Renal cortical epithelial cell (primary cell): ENCODE measurements around the gene CNTNAP2. TPM values are rescaled to one million over a fixed set of nuclear protein-coding genes. Genes with fewer than 3 reads are reported as not detected.

Experiments used
- DNase-seq: peaks from one replicate; pipeline ENCODE4 v3.0.0-alpha.2; 2011; ENCODE audit warnings: low read depth
- total RNA-seq: library from RNA; depleted of rRNA; stranded (reverse); fragments of >200 nt; gene quantifications from 2 replicates; pipeline ENCODE4 v1.2.3, GENCODE V29; 2014

The CNTNAP2 gene
- total RNA-seq, 1 donor from 2014 or later: 0.25 TPM

DNA sequence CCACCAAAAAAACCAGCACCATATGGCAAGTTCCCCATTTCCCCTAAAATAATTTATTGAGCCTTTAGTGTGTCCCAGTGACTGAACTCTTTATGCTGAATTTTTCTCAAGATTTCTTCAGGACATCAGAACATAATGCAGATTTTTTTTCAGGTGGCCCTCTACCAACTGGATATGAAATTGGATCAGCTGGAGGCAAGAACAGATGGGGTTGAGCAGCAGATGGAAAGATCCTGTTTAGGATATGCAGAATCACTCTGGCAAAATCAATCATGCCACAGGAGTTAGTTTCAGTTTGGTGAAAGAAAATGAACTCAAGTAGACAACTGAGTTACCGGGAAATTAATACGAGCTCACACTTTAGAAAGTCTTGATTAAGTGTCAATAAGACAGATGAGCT, 1712.4 kb downstream of the CNTNAP2 start:
- DNase-seq: no peak

DNA sequence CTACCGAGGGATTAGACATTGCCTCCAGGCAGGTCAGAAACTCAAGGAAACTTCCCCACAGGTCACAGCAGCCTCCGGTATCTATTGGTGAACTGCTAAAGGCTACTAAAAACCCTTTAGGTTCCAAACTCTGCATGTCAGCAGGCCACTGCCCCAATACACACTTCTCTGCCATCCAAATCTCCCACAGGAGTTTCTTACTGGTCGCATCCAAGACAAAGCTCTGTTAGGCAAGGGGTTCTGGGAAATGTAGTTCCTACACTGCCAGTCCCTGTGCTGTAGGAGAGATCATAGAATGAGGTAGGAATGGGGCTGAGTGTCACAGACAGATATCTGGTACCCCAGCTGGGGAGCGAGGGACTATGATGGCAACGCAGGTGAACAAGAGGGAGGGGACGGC, 1717.0 kb downstream of the CNTNAP2 start:
- no peak for DNase-seq

DNA sequence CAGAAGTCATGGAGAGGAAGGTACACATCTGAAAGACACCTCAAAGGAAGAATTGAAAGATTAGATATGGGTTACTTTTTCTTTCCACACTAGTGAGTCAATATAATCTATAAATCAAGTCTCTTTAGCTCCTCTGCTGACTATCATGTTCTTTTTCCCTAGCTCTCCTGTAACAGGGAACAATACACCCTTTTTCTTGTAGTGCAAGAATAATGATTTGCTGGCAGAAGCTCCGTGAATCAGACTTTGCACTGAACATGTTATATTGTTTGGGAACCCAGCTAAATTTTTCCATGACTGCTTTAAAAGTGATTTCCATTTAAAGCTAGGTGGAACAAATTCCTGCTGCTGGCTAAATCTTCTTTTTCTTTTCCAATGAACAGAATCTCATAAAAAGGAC, 1717.4 kb downstream of the CNTNAP2 start:
- DNase-seq: no peak

DNA sequence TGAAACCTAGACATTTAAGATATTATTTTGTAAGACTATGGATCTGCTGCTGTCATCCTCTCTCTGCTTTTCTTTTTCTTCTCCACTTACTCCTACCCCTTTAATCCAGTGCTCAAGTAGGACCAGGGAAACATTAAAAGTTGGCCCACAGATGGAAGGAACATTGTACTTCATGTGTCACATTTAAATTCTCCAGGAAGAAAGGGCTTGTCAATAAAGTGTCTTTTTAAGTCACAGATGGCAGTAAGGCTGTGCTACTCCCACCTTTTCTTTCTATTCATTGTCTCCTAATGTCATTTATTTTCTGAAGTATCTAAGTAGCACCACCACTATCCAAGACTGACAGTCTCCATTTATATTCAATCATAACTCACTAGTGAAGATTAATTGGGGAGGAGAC, 1736.2 kb downstream of the CNTNAP2 start:
- DNase-seq: no peak

DNA sequence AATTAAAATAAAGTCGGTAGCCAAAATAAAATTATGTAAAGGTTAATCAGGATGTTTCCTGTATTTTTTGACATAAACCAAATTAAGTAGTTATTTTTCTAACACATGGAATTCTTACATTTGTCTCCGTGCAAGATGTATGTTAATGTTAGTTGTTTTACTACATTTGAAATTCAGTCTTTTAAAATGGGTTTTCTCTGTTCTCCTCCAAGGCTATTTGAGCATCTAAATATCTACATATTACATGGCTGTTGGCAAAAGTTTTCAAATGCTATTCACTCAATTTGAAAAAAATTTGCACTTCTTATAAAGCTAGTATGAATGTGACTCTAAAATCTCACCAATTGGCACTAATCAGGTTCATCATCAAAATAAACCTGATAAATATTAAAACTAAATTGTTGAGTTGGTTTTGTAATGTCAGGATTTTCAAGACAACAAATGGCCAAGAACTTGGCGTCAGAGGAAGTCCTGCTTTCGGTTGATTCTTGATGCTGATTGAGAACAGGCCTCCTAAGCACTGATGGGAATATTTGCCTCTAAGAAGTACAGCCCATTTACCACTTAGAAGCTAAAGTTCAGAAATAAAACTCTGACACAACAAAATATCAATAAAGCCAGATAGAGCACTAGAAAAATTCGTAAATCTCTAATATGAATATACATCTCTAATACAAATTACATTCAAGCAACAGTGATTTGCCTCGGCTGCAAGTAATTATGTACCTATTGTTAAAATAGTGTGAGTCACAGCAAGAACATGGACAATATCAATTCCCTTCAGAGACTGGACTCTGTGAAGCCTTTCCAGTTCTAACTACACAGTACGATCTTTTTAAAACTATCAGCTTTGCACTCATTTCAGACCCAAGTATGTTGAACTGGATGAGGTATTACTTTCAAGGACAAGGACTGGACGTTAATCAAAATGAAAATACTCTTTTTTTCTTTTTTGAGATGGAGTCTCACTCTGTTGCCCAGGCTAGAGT, 1740.8 kb downstream of the CNTNAP2 start:
- DNase-seq: no peak

DNA sequence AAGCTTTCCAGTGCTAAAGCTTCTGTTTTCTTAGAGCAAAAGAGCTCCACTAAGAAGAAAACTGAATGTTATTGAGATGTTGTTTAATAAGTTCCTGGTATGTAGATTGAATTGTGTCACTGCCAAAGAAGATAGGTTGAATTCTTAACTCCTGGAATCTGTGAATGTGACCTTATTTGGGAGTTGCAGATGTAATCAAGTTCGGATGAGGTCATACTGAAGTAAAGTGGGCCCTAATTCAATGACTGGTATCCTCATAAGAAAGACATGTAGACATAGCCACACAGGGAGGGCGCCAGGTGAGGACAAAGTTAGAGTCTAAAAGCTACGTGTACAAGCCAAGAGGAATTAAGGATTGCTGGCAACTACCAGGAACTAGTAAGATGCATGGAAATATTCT, 1741.8 kb downstream of the CNTNAP2 start:
- DNase-seq: no peak

DNA sequence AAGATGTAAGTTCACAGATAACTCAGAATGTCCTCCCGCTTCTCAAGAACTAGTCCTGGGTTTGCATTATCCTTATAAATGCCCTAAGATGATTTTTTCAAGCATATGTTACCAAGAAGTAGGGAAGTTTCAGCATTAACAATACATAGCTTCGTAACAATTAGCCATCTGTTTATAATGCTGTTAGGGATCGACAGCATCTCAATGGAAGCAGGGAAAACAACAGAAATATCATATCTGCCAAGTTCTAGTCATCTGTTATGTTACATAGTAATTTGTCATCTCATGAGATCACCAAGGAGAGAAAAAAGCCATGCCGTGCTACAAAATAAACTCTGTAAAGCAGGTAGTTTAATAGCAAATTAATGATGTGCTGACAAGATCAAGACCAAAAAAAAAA, 1742.4 kb downstream of the CNTNAP2 start:
- no peak for DNase-seq

DNA sequence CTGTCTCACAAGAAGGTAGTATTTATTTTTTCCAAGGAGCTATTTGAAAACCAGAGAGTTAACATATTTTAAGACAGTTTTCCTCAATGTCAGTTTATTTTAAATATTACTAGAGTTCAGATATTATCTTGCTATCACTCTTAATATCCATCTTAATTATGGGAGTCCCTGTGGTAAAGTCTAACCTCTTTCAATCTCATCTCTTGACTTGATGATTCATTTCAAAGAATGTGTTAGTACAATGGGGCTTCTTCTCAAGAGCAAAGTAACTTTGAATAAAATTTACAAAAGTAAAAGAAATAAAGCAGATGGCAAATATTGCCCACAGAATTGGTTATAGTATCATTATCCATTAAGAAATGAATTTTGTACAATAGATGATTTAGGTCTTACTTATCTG, 1742.9 kb downstream of the CNTNAP2 start:
- no peak for DNase-seq

DNA sequence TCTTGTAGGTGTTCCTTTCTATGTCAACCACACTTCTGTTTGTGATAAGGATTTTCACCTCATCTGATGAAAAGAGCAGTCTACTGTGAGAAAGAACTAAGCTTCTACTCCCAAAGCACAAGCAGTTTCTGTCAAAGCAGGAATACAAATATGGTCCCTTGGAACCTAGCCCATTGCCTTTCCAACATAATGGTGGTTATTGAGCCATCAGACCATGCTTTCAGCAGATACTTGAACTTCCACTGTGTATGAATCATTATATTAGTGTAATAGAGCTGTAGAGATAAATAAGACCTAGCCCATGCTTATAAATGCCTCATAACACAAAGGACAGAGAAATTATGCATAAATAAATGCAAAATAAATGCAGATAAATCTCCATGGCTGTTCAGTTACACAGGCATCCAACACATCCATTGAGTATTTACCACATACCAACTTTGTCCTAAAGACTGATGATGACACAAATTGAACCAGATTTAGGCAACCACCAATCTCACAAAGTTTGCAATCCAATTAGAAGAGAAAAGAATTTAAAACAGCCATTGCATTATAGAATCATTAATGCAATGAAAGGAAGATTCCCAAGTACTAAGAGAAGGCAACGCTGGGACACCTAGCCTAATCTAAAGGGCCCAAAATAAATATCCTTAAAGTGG, 1744.6 kb downstream of the CNTNAP2 start:
- DNase-seq: no peak

DNA sequence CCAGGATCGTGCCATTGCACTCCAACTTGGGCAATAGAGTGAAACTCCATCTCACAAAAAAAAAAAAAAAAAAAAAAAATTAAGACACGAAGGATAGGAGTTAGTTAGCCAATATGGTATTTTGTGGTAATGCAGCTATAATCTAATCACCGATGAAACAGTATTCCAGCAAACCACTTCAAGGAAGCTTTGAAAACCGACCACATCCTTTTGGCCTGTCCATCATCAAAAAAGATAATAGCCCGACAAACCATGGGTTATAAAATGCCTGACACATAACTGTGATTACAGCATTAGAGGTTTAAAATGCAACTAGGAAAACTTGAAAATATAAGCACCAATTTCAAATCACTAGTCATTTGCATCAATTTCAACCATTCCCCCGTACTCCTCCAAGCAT, 1745.3 kb downstream of the CNTNAP2 start:
- no peak for DNase-seq

DNA sequence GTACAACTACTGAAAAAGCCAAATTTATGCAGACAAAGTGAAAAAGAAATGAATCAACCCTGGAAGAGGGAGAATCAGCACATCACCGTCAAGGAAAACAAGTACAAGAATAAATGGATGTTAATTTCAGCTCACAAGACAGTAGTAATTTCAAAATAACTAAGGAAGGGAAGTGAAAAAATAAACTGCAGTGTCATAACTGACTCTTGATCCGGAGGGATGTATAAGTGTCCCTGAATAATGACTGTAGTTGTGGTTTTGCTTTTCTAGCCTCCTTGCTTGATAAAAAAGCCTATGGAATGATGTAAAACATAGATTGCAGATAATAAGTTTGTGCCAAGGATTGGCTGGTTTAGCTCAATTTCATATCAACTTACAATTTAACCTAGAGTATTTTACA, 1752.9 kb downstream of the CNTNAP2 start:
- DNase-seq: no peak

DNA sequence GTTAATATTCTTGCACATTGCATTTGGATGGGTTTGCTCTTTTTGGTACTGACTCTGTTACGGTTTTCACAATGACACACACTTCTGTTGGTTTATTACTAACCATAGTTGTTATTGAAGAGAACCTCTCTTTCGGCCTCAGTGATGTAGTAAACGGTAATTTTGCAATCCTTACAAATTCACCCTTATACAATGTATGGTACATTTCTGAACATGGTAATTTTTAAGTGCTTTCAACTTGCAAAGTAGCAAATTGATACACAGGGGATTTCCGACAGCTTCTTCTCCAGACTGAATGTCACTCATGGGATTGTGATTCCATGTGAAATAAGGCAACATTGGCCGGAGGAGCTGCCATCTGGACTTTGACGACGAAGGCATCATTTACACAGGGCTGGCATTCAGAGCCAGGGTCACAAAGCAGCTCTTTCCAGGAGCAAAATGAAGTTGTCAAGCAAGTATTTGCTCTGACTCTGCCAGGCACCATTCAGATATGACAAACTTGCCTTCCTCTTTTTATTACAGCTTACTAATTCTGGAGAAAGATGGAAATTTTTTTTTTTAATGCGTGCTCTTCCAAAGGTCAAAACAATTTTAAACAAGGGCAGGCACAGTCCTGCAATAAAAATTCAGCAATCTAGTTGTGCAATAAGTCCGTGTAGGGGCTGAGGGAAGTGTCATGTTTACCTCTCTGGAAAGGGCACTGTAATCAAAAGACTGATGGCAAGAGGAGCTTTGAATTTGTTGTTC, 1762.5 kb downstream of the CNTNAP2 start:
- DNase-seq: no peak

DNA sequence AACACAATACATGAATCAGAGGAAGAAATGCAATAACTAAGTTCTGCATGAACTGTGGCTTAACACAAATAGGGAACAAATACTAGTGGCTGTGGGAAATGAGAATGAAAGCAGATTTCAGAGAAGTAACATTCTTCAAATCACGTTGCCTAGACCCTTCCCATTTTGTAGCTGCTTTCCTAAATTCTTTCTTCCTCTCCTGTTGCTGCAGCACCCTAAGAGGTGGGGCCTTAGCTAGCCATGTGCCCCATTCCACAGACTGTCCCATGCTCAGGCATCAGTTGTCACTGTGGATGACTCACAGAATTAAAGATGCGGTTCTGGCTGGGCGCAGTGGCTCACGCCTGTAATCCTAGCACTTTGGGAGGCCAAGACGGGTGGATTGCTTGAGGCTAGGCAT, 1769.3 kb downstream of the CNTNAP2 start:
- no peak for DNase-seq

DNA sequence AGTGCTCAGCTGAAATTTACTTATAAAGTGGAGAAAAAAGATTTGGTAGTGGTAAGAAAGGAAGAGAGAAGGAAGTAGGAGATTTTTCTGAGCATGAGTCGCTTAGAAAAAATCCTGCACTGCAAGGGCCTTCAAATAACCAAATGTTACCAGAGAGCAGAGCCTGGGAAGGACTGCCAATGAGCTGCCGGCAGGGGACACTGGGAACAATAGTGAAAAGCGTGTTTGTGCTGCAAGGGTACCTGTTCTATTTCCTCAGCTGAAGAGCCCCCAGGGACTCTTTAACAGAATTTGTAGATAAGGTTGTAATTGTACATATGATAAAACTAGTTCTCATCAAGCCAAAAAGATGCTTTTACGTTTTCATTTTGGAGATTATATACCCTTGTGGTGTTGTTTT, 1777.7 kb downstream of the CNTNAP2 start:
- DNase-seq: peak; percentile 3

DNA sequence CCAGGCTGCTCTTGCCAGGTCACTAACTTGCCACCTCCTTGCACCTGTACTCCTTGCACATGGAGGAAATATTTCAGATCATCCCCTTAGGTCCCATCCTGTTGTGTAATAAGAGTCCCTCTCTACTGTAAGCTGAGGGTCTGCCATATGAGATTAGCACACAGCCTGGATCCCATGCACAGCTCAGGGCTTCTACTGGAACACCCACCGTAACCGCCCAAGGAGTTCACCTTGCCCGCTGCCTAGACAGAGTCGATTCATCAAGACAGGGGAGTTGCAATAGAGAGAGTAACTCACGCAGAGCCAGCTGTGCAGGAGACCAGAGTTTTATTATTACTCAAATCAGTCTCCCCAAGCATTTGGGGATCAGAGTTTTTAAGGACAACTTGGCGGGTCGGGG, 1779.5 kb downstream of the CNTNAP2 start:
- no peak for DNase-seq

DNA sequence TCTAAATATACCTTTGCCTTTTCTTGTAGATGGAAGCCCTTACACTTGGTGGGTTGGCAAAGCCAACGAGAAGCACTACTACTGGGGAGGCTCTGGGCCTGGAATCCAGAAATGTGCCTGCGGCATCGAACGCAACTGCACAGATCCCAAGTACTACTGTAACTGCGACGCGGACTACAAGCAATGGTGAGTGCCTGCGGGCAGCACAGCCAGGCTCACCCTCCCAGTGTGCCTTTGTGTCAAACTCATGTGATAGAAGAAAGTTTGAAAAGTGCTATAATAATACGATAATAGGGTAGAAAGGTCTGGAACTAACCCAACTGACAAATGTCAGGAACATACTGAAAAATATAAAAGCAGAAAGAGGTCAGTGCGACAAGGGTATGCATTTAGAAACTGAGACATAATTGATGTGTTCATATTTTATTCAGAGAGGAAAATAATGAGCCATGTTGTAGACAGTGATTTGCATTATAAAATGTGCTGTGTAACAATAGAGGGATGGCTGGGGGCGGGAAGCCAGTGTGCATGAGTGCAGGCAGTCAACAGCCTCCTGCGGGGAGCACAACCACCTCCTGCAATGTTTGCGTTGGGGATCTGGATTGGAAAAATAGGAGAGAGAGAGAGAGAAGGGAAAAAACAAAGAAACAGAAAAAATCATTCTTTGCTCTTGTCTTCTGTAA, 1787.1 kb downstream of the CNTNAP2 start:
- DNase-seq: no peak

DNA sequence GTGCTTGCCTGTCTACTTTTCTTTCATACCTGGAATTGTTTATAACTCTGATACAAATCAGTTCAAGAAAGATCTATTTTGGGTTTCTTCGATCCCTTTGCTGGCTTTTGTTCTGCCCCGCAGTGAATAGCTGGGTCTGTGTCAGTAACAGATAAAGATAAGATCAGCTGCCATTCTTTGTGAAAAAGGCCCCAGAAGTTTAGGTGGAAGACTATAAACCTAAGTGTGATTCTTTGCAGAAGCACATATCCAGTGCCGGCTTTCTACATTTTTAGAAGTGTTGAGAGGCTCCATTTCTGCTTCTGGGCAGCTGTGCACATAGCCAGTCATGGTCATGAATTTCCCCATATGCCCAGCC, 1787.6 kb downstream of the CNTNAP2 start:
- DNase-seq: no peak

DNA sequence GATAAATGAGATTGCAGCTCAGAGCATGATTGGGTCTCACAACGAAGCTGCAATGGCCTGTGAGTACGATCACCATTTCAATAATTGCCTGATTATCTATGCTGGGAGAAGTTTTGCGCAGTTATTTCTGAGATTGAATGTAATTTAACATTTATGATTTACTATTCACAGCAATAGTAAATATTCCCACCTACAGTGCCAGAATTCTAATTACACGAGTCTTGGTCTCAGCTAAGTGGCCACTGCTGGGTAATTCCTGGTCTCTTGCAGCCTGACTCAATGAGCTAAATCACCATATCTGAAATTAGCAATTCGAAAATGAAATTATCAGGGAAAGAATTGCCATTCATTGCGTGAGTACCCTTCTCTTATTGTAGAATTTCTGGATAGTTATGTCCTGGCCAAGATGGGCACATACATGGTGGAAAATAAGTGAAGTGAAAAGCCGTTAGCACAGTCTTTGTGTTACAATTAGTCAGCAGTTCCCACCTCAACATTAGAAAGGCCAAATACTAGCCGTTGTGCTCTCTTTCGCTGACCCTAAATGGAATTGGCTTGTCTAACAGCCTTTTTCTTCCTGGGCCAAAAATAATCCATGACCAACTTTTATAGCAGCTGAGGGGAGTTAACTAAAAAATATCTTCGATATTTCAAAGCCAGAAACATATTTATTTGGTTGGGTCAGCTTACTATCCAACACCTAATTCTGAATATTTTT, 1793.0 kb downstream of the CNTNAP2 start:
- DNase-seq: no peak

DNA sequence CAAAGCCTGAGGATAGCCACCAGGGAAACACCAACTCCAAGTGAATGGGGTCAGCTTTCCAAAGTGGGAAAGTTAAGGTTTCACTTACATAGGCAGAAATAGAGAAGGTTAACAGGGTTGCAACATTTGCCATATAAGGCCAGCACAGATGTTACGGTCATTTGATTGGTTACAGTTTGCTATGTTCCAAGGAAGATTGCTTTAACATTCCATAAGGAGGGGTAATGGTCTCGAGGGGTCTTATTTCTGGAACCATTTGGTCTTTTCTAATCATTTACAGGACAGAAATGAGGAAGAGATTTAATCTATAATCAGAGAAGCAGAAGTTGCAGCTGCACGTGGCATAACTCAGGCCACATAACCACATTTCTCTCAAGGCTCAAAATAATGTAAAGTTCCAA, 1794.6 kb downstream of the CNTNAP2 start:
- DNase-seq: no peak

DNA sequence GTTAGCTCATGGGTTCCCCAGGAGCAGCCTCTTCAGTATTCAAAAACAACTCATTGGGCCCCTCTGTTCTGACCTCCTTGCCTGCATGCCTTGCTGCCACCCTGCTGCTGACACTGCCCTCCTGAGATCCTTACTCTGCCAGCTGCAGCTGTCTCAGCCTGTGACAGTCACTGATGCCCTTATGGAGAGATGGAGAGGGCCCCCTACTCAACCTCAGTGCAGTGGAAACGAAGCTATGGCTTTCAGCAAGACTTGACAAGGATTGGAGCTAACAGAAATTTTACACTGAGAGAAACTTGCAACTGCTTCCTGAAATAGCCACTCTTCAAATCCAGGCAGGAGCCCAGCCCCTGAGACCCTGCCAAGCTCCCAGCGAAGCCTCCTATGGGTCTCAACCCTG, 1795.7 kb downstream of the CNTNAP2 start:
- no peak for DNase-seq

DNA sequence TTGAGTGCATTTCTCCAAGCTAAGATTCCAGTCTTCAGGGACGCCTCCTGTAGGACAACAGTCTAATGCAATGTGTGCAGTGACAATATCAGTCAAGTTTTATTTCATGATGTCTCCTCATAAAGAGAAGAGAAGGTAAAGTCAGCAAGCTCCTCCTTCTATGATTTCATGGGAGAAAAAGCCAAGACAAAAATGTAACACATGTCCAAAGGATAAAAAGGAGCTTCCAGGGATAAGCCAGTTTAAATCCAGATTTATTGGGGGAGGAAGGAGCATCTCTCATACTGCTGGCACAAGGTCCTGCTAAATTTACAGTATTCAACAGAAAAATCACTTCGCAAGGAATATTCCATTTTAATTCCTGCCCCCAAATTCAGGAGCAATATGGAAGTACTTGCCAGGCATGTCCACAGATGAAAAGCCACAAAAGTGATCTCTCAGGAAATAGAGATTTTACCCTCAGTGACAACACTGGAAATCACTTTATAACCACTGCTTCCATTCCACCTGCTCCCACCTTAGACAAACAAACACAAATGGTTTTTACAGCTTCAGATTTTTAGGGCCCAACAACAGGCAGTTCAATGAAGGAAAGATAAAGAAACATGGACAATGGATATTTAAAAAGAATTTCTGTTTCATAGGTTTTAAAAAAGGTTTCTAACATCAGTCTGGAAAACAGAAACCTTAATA, 1796.5 kb downstream of the CNTNAP2 start:
- DNase-seq: no peak
